CD4-positive, alpha-beta memory T cell (primary cell): Measurements from ENCODE around the gene ESRRG. TPM values are rescaled to one million over a fixed set of nuclear protein-coding genes. Genes with fewer than 3 reads are reported as not detected.

Experiments
- CTCF ChIA-PET: fragments of 350-600 bp; sonication (Branson Sonifier 250); formaldehyde crosslinking; loops from one replicate; lab custom pipeline; 2021; ENCODE audit warnings: inconsistent platforms; ENCODE audit not compliant: partially characterized antibody; lab: Charles Lee
- POLR2A ChIA-PET: fragments of 350-600 bp; sonication (Branson Sonifier 250); formaldehyde crosslinking; loops from one replicate; lab custom pipeline; 2021; ENCODE audit not compliant: partially characterized antibody; lab: Charles Lee
- DNase-seq, 5 donors: peaks; one replicate each; pipeline versions ENCODE4 v3.0.0 to v3.0.0-alpha.2; 2020 to 2022; ENCODE audit warnings: mixed read lengths in 1 of 5
- H3K27ac ChIP-seq: one replicate; pipeline ENCODE4 v1.7.0; 2013; ENCODE audit warnings: low read depth, low read length
- H3K27me3 ChIP-seq: 2 replicates; pipeline ENCODE4 v1.7.0; 2013; ENCODE audit warnings: mild to moderate bottlenecking, low read length, moderate library complexity; ENCODE audit not compliant: insufficient read depth
- H3K36me3 ChIP-seq: 2 replicates; pipeline ENCODE4 v1.7.0; 2013; ENCODE audit warnings: mild to moderate bottlenecking, low read length, moderate library complexity; ENCODE audit not compliant: insufficient read depth
- H3K4me1 ChIP-seq: 2 replicates; pipeline ENCODE4 v1.7.0; 2013; ENCODE audit warnings: mild to moderate bottlenecking, low read length, moderate library complexity; ENCODE audit not compliant: insufficient read depth
- H3K4me3 ChIP-seq, 2 donors: one replicate each; pipeline ENCODE4 v1.7.0; 2013; ENCODE audit warnings: low read length in 2 of 2, mild to moderate bottlenecking in 1 of 2
- H3K9me3 ChIP-seq, 2 donors: one replicate each; pipeline ENCODE4 v1.7.0; 2013; ENCODE audit warnings: low read length in 2 of 2, control low read depth in 1 of 2; ENCODE audit not compliant: control insufficient read depth in 1 of 2
- H3K27ac Mint-ChIP-seq, 7 donors: one replicate each; pipeline ENCODE4 v1.8.0; 2020 to 2021; ENCODE audit warnings: mixed read lengths in 7 of 7, mild to moderate bottlenecking in 6 of 7, inconsistent platforms in 3 of 7, moderate library complexity in 3 of 7
- H3K27me3 Mint-ChIP-seq, 2 donors: one replicate each; pipeline ENCODE4 v1.8.0; 2020 to 2021; ENCODE audit warnings: mixed read lengths in 2 of 2
- H3K36me3 Mint-ChIP-seq, 2 donors: one replicate each; pipeline ENCODE4 v1.8.0; 2020 to 2021; ENCODE audit warnings: mixed read lengths in 2 of 2, inconsistent platforms in 1 of 2, mild to moderate bottlenecking in 1 of 2
- H3K4me1 Mint-ChIP-seq, 4 donors: one replicate each; pipeline ENCODE4 v1.8.0; 2020 to 2021; ENCODE audit warnings: mixed read lengths in 4 of 4, mild to moderate bottlenecking in 1 of 4
- H3K4me3 Mint-ChIP-seq, 8 donors: one replicate each; pipeline ENCODE4 v1.8.0; 2020 to 2021; ENCODE audit warnings: mixed read lengths in 8 of 8, mild to moderate bottlenecking in 7 of 8, moderate library complexity in 6 of 8, inconsistent platforms in 3 of 8
- H3K9me3 Mint-ChIP-seq, 8 donors: one replicate each; pipeline ENCODE4 v1.8.0; 2020 to 2021; ENCODE audit warnings: mixed read lengths in 8 of 8, mild to moderate bottlenecking in 5 of 8, inconsistent platforms in 3 of 8, moderate library complexity in 1 of 8
- intact Hi-C: fragments of 100-400 bp; cut with micrococcal nuclease; formaldehyde crosslinking; loops from one replicate; pipeline ENCODE4 v1.15.1; 2023
- polyA plus RNA-seq, 2 donors: library from polyadenylated mRNA; unstranded; fragments of 300-500 nt; fragmentation: Illumina TruSeq; gene quantifications; one replicate each; pipeline ENCODE4 v1.2.3, GENCODE V29; 2021
- total RNA-seq, 2 experiments: library from RNA; stranded (reverse); gene quantifications; one replicate each; pipeline ENCODE4 v1.2.3, GENCODE V29; 2021

Gene ESRRG
- total and polyA plus RNA-seq, 4 experiments from 2014 or later, result not detected

GRCh38 chr1:216660561-216660960 is 62.7 kb downstream of the ESRRG start:
- H3K9me3 Mint-ChIP-seq, result peaks cover 0 to 13% (median 4%) of the 10 kb centered on the region in 8 donors
- Histone ChIP-seq H3K4me3 (no peak overlapping the region), H3K27ac (no peak overlapping the region), H3K4me1 (no peaks in the 10 kb centered on the region), H3K36me3 (no peaks in the 10 kb centered on the region), H3K27me3 (no peaks in the 10 kb centered on the region), H3K9me3 (peaks cover 0 to 3% of the 10 kb centered on the region in 2 donors)
- H3K36me3 Mint-ChIP-seq, result no peaks in the 10 kb centered on the region
- H3K4me3 Mint-ChIP-seq, result no peak overlapping the region
- ChIA-PET POLR2A (no interaction called here), CTCF (no interaction called here)
- intact Hi-C loops, result no loop called here
- H3K4me1 Mint-ChIP-seq, result no peaks in the 10 kb centered on the region
- H3K27ac Mint-ChIP-seq, result no peak overlapping the region
- no peaks in the 10 kb centered on the region for H3K27me3 Mint-ChIP-seq
- no peak for DNase-seq

- intact Hi-C loops, result no loop called here
- Mint-ChIP-seq H3K27ac (no peak overlapping the region), H3K36me3 (no peaks in the 10 kb centered on the region), H3K9me3 (peaks cover 0 to 10% (median 2%) of the 10 kb centered on the region in 8 donors), H3K4me3 (no peak overlapping the region), H3K27me3 (no peaks in the 10 kb centered on the region), H3K4me1 (no peaks in the 10 kb centered on the region)
- Histone ChIP-seq H3K36me3 (no peaks in the 10 kb centered on the region), H3K27me3 (no peaks in the 10 kb centered on the region), H3K4me1 (no peaks in the 10 kb centered on the region), H3K27ac (no peak overlapping the region), H3K4me3 (no peak overlapping the region), H3K9me3 (peaks cover 0 to 3% of the 10 kb centered on the region in 2 donors)
- POLR2A ChIA-PET, result no interaction called here
- CTCF ChIA-PET, result no interaction called here
- DNase-seq, result no peak
Observed at GRCh38 chr1:216653001-216653400, 70.2 kb downstream of the ESRRG start.

GRCh38 chr1:216651826-216652418 is 71.3 kb downstream of the ESRRG start:
- no peak for DNase-seq
- POLR2A ChIA-PET, result no interaction called here
- H3K4me1 ChIP-seq, result no peaks in the 10 kb centered on the region
- no peak overlapping the region for H3K4me3 Mint-ChIP-seq
- no peaks in the 10 kb centered on the region for H3K27me3 Mint-ChIP-seq
- H3K4me3 ChIP-seq, result no peak overlapping the region
- CTCF ChIA-PET, result no interaction called here
- H3K9me3 Mint-ChIP-seq, result peaks cover 0 to 6% (median 2%) of the 10 kb centered on the region in 8 donors
- H3K27ac ChIP-seq, result no peak overlapping the region
- H3K27me3 ChIP-seq, result no peaks in the 10 kb centered on the region
- intact Hi-C loops, result no loop called here
- no peaks in the 10 kb centered on the region for H3K36me3 ChIP-seq
- H3K36me3 Mint-ChIP-seq, result no peaks in the 10 kb centered on the region
- H3K27ac Mint-ChIP-seq, result no peak overlapping the region
- no peaks in the 10 kb centered on the region for H3K9me3 ChIP-seq
- H3K4me1 Mint-ChIP-seq, result no peaks in the 10 kb centered on the region

- POLR2A ChIA-PET, result no interaction called here
- intact Hi-C loops, result no loop called here
Observed at GRCh38 chr1:216643176-216643575, 80.1 kb downstream of the ESRRG start.

GRCh38 chr1:216641669-216642460 is 81.4 kb downstream of the ESRRG start:
- Histone ChIP-seq H3K27ac (no peak overlapping the region), H3K4me1 (no peaks in the 10 kb centered on the region), H3K36me3 (no peaks in the 10 kb centered on the region), H3K9me3 (no peaks in the 10 kb centered on the region), H3K4me3 (no peak overlapping the region), H3K27me3 (no peaks in the 10 kb centered on the region)
- ChIA-PET POLR2A (no interaction called here), CTCF (no interaction called here)
- Mint-ChIP-seq H3K9me3 (peaks cover 0 to 12% (median 3%) of the 10 kb centered on the region in 8 donors), H3K4me3 (no peak overlapping the region), H3K4me1 (no peaks in the 10 kb centered on the region), H3K27me3 (no peaks in the 10 kb centered on the region), H3K36me3 (no peaks in the 10 kb centered on the region), H3K27ac (no peak overlapping the region)
- DNase-seq, result no peak
- intact Hi-C loops, result no loop called here

More at GRCh38 chr1:216643176-216643575, 80.1 kb downstream of the ESRRG start:
- Mint-ChIP-seq H3K27me3 (no peaks in the 10 kb centered on the region), H3K9me3 (peaks cover 0 to 12% (median 3%) of the 10 kb centered on the region in 8 donors), H3K4me3 (no peak overlapping the region), H3K36me3 (no peaks in the 10 kb centered on the region), H3K27ac (no peak overlapping the region), H3K4me1 (no peaks in the 10 kb centered on the region)
- no peaks in the 10 kb centered on the region for H3K4me1 ChIP-seq
- H3K27me3 ChIP-seq, result no peaks in the 10 kb centered on the region
- H3K9me3 ChIP-seq, result no peaks in the 10 kb centered on the region
- H3K27ac ChIP-seq, result no peak overlapping the region
- DNase-seq, result no peak
- CTCF ChIA-PET, result no interaction called here
- H3K36me3 ChIP-seq, result no peaks in the 10 kb centered on the region
- no peak overlapping the region for H3K4me3 ChIP-seq

GRCh38 chr1:216640100-216640499 is 83.1 kb downstream of the ESRRG start:
- Histone ChIP-seq H3K27ac (no peak overlapping the region), H3K9me3 (no peaks in the 10 kb centered on the region), H3K4me1 (no peaks in the 10 kb centered on the region), H3K36me3 (no peaks in the 10 kb centered on the region), H3K4me3 (no peak overlapping the region), H3K27me3 (no peaks in the 10 kb centered on the region)
- ChIA-PET CTCF (no interaction called here), POLR2A (no interaction called here)
- Mint-ChIP-seq H3K4me1 (no peaks in the 10 kb centered on the region), H3K4me3 (no peak overlapping the region), H3K27me3 (no peaks in the 10 kb centered on the region), H3K27ac (peak overlapping the region in 1 of 7 donors; percentile 25), H3K36me3 (no peaks in the 10 kb centered on the region), H3K9me3 (peaks cover 0 to 11% (median 4%) of the 10 kb centered on the region in 8 donors)
- no peak for DNase-seq
- intact Hi-C loops, result no loop called here

GRCh38 chr1:216632980-216633379 is 90.2 kb downstream of the ESRRG start:
- Mint-ChIP-seq H3K9me3 (peaks cover 3 to 14% (median 5%) of the 10 kb centered on the region in 8 donors), H3K27me3 (no peaks in the 10 kb centered on the region), H3K4me3 (no peak overlapping the region), H3K4me1 (no peaks in the 10 kb centered on the region), H3K27ac (no peak overlapping the region), H3K36me3 (no peaks in the 10 kb centered on the region)
- Histone ChIP-seq H3K27ac (no peak overlapping the region), H3K4me1 (no peaks in the 10 kb centered on the region), H3K9me3 (no peaks in the 10 kb centered on the region), H3K27me3 (no peaks in the 10 kb centered on the region), H3K4me3 (no peak overlapping the region), H3K36me3 (no peaks in the 10 kb centered on the region)
- no peak for DNase-seq
- ChIA-PET CTCF (no interaction called here), POLR2A (no interaction called here)
- intact Hi-C loops, result no loop called here
